CD14-positive monocyte (primary cell): Measurements from ENCODE around the gene IFNW1. TPM values are rescaled to one million over a fixed set of nuclear protein-coding genes. Genes with fewer than 3 reads are reported as not detected.
A peak's percentile ranks its signal among the peaks of the same experiment; 100 is the strongest.

ENCODE experiments used
- DNase-seq, 3 donors: peaks; one replicate each; pipeline ENCODE4 v3.0.0-alpha.2; 2011 to 2022
- H2AFZ ChIP-seq: 2 replicates; pipeline ENCODE4 v1.6.0; 2012; ENCODE audit warnings: mild to moderate bottlenecking, low read depth, low read length, inconsistent platforms; ENCODE audit not compliant: insufficient read depth, poor library complexity, severe bottlenecking
- H3K27ac ChIP-seq, 2 donors: 1 replicate in 1 of 2; 2 replicates in 1 of 2; pipeline ENCODE4 v1.5.1; 2012 to 2013; ENCODE audit warnings: low read length in 2 of 2, control low read depth in 1 of 2, inconsistent platforms in 1 of 2, low read depth in 1 of 2, mild to moderate bottlenecking in 1 of 2
- H3K27me3 ChIP-seq, 2 donors: one replicate each; pipeline versions ENCODE4 v1.6.0 to v1.6.1; 2011 to 2013; ENCODE audit warnings: low read length in 2 of 2; ENCODE audit not compliant: control insufficient read depth in 2 of 2, insufficient read depth in 2 of 2
- H3K36me3 ChIP-seq, 2 donors: replicated peaks in 1 of 2; 1 replicate in 1 of 2; 2 replicates in 1 of 2; pipeline versions ENCODE4 v1.5.1 to v1.6.1; 2012 to 2013; ENCODE audit warnings: low read length in 2 of 2, control low read depth in 1 of 2, inconsistent platforms in 1 of 2, mild to moderate bottlenecking in 1 of 2; ENCODE audit not compliant: insufficient read depth in 2 of 2, control insufficient read depth in 1 of 2
- H3K4me1 ChIP-seq, 2 donors: 1 replicate in 1 of 2; 2 replicates in 1 of 2; pipeline versions ENCODE4 v1.5.1 to v1.6.1; 2012 to 2013; ENCODE audit warnings: low read length in 2 of 2, control low read depth in 1 of 2, inconsistent platforms in 1 of 2, mild to moderate bottlenecking in 1 of 2, moderate library complexity in 1 of 2; ENCODE audit not compliant: insufficient read depth in 2 of 2, control insufficient read depth in 1 of 2
- H3K4me2 ChIP-seq: replicated peaks from 2 replicates; pipeline ENCODE3; 2012; ENCODE audit warnings: low read length, moderate library complexity, mild to moderate bottlenecking; ENCODE audit not compliant: poor library complexity, severe bottlenecking; ENCODE audit errors: extremely low read depth
- H3K4me3 ChIP-seq, 3 experiments: fragments of 200-600 bp in 1 of 3; sonication (generic) in 1 of 3; replicated peaks in 1 of 3; 1 replicate in 2 of 3; 2 replicates in 1 of 3; pipeline ENCODE4 v1.5.1; 2011 to 2013; ENCODE audit warnings: low read length in 3 of 3, mild to moderate bottlenecking in 3 of 3, control low read depth in 2 of 3, low read depth in 2 of 3, inconsistent platforms in 1 of 3, moderate library complexity in 1 of 3
- H3K79me2 ChIP-seq: 2 replicates; pipeline ENCODE4 v1.6.0; 2012; ENCODE audit warnings: mild to moderate bottlenecking, control low read depth, inconsistent platforms, low read length, moderate library complexity; ENCODE audit not compliant: insufficient read depth
- H3K9ac ChIP-seq: 2 replicates; pipeline ENCODE4 v1.6.0; 2017; ENCODE audit warnings: low read length, mild to moderate bottlenecking; ENCODE audit not compliant: insufficient read depth, poor library complexity, severe bottlenecking
- H3K9me3 ChIP-seq, 2 donors: replicated peaks in 1 of 2; 1 replicate in 1 of 2; 2 replicates in 1 of 2; pipeline versions ENCODE4 v1.5.1 to v1.6.1; 2012 to 2013; ENCODE audit warnings: low read length in 2 of 2, control low read depth in 1 of 2; ENCODE audit not compliant: control insufficient read depth in 1 of 2, insufficient read depth in 1 of 2
- H4K20me1 ChIP-seq: 2 replicates; pipeline ENCODE4 v1.6.0; 2012; ENCODE audit warnings: mild to moderate bottlenecking, low read length, control low read depth, moderate library complexity; ENCODE audit not compliant: insufficient read depth
- H3K27ac Mint-ChIP-seq, 7 donors: one replicate each; pipeline ENCODE4 v1.8.0; 2020; ENCODE audit warnings: mild to moderate bottlenecking in 7 of 7, mixed read lengths in 7 of 7, moderate library complexity in 6 of 7, inconsistent platforms in 2 of 7
- H3K27me3 Mint-ChIP-seq, 3 donors: one replicate each; pipeline ENCODE4 v1.8.0; 2021 to 2022; ENCODE audit warnings: low read depth in 3 of 3, mild to moderate bottlenecking in 3 of 3, mixed read lengths in 3 of 3, moderate library complexity in 3 of 3, inconsistent platforms in 1 of 3
- H3K36me3 Mint-ChIP-seq, 2 donors: one replicate each; pipeline ENCODE4 v1.8.0; 2020; ENCODE audit warnings: mixed read lengths in 2 of 2, inconsistent platforms in 1 of 2, mild to moderate bottlenecking in 1 of 2
- H3K4me1 Mint-ChIP-seq: one replicate; pipeline ENCODE4 v1.8.0; 2020; ENCODE audit warnings: mild to moderate bottlenecking, mixed read lengths
- H3K4me3 Mint-ChIP-seq, 2 donors: one replicate each; pipeline ENCODE4 v1.8.0; 2020; ENCODE audit warnings: mild to moderate bottlenecking in 2 of 2, mixed read lengths in 2 of 2, moderate library complexity in 1 of 2
- H3K9me3 Mint-ChIP-seq, 7 donors: one replicate each; pipeline ENCODE4 v1.8.0; 2020 to 2022; ENCODE audit warnings: mixed read lengths in 7 of 7, mild to moderate bottlenecking in 6 of 7, moderate library complexity in 6 of 7, inconsistent platforms in 2 of 7
- WGBS: methylation state at CpG from one replicate; pipeline ENCODE4 v1.1.5; 2013; ENCODE audit warnings: missing lambda C conversion rate; ENCODE audit not compliant: insufficient coverage; 5-methylcytosine and 5-hydroxymethylcytosine counted together
- intact Hi-C, 2 donors: fragments of 100-400 bp; cut with micrococcal nuclease; formaldehyde crosslinking; loops; one replicate each; pipeline versions ENCODE4 v1.15.0 to v1.15.1; 2023
- polyA plus RNA-seq, 3 donors: library from polyadenylated mRNA; depleted of rRNA in 1 of 3; unstranded in 2 of 3; stranded (reverse) in 1 of 3; fragments of 300-500 nt in 2 of 3; fragments of >200 nt in 1 of 3; fragmentation: Illumina TruSeq in 2 of 3; gene quantifications; 1 replicate in 2 of 3; 2 replicates in 1 of 3; pipeline ENCODE4 v1.2.3, GENCODE V29; 2012 to 2021
- TF ChIP-seq, protein P1 (sequence below): fragments of 200-600 bp; IDR thresholded peaks from one replicate; pipeline ENCODE4 v1.8.0; 2022; ENCODE audit warnings: antibody characterized with exemption, mild to moderate bottlenecking

The IFNW1 gene
- polyA plus RNA-seq, 3 donors, result not detected

DNA sequence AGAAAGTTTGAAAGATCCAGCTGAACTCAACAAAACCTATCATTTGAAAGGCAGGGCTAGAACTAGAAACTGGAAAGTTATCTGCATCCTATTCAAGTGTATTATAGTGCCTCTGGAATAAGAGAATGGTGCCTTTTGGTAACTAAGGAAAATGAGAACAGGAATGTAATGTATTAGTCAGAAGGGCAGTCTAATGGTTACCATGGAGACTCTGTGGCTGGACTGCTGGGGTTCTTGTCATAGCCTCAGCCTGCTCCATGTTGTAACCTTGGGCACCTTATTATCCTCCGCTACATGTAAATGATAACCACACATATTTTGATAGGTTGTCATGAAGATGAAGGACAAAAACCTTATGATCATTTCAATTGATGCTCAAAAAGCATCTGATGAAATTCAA lies 39.3 kb downstream of the IFNW1 start:
- H4K20me1 ChIP-seq, result no peaks in the 10 kb centered on the region
- no peaks in the 10 kb centered on the region for H3K79me2 ChIP-seq
- DNase-seq, result no peak
- H3K4me2 ChIP-seq, result no peak overlapping the region
- H3K4me3 ChIP-seq, result no peak overlapping the region
- Mint-ChIP-seq H3K4me3 (no peak overlapping the region), H3K36me3 (no peaks in the 10 kb centered on the region), H3K27me3 (no peaks in the 10 kb centered on the region), H3K27ac (no peak overlapping the region), H3K4me1 (peaks cover 34% of the 10 kb centered on the region), H3K9me3 (peaks cover 0 to 2% (median 0%) of the 10 kb centered on the region in 7 donors)
- H3K27ac ChIP-seq, result no peak overlapping the region
- whole genome bisulfite sequencing, result 100% methylated on average over 1 of the region's 1 CpG
- no peaks in the 10 kb centered on the region for H3K9me3 ChIP-seq
- H3K27me3 ChIP-seq, result no peaks in the 10 kb centered on the region
- H3K4me1 ChIP-seq, result peaks cover 27 to 34% of the 10 kb centered on the region in 2 donors
- TF ChIP-seq, protein P1, sequence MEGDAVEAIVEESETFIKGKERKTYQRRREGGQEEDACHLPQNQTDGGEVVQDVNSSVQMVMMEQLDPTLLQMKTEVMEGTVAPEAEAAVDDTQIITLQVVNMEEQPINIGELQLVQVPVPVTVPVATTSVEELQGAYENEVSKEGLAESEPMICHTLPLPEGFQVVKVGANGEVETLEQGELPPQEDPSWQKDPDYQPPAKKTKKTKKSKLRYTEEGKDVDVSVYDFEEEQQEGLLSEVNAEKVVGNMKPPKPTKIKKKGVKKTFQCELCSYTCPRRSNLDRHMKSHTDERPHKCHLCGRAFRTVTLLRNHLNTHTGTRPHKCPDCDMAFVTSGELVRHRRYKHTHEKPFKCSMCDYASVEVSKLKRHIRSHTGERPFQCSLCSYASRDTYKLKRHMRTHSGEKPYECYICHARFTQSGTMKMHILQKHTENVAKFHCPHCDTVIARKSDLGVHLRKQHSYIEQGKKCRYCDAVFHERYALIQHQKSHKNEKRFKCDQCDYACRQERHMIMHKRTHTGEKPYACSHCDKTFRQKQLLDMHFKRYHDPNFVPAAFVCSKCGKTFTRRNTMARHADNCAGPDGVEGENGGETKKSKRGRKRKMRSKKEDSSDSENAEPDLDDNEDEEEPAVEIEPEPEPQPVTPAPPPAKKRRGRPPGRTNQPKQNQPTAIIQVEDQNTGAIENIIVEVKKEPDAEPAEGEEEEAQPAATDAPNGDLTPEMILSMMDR, result no peak
- intact Hi-C loops, result loop anchor here in 1 of 2 donors (5.0 to 10.0 kb wide), 2 partner anchors 70 to 418 kb away; partner anchors contain the start of genes FOCAD and HACD4
- no peak overlapping the region for H2AFZ ChIP-seq
- H3K36me3 ChIP-seq, result no peaks in the 10 kb centered on the region
- no peak overlapping the region for H3K9ac ChIP-seq

DNA sequence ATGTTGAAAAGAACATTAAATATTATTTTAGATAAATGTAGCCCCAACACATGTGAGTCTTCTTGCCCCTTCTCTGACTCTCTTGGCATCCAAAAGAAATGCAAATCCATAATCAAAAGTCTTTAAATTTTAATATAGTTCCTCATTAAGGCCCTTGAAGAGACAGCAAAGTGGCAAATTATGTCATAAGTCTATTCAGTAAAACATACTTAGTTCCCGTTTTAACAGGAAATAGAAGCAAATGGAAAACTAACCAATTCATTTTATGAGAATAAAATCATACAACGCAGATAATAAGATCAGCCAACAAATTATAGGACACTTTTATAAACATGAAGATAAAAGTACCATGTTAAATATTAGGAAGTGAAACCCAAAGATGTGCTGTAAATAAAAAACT lies 43.8 kb downstream of the IFNW1 start:
- TF ChIP-seq, protein P1, result no peak
- peaks cover 31% of the 10 kb centered on the region for H3K4me1 Mint-ChIP-seq
- peak overlapping the region in 1 of 3 experiments; percentile 9 for H3K4me3 ChIP-seq
- peaks cover 25 to 29% of the 10 kb centered on the region in 2 donors for H3K4me1 ChIP-seq
- H3K36me3 ChIP-seq, result no peaks in the 10 kb centered on the region
- peak overlapping the region; percentile 51 for H3K4me2 ChIP-seq
- H3K9me3 ChIP-seq, result no peaks in the 10 kb centered on the region
- H3K36me3 Mint-ChIP-seq, result no peaks in the 10 kb centered on the region
- no peaks in the 10 kb centered on the region for H3K27me3 Mint-ChIP-seq
- no peak overlapping the region for H3K9ac ChIP-seq
- intact Hi-C loops, result loop anchor here in 1 of 2 donors (5.0 to 10.0 kb wide), 2 partner anchors 63 to 126 kb away; partner anchors contain the start of gene HACD4
- H3K27me3 ChIP-seq, result no peaks in the 10 kb centered on the region
- peak; percentile 27 to 71 (median 54) for DNase-seq
- WGBS, result no CpG with 5 or more reads among the region's 2 CpGs
- H3K4me3 Mint-ChIP-seq, result peak overlapping the region in 1 of 2 donors; percentile 33
- H3K9me3 Mint-ChIP-seq, result no peaks in the 10 kb centered on the region
- H3K79me2 ChIP-seq, result no peaks in the 10 kb centered on the region
- peak overlapping the region in 4 of 7 donors; percentile 3 to 49 (median 34) for H3K27ac Mint-ChIP-seq
- no peak overlapping the region for H3K27ac ChIP-seq
- H4K20me1 ChIP-seq, result no peaks in the 10 kb centered on the region
- no peak overlapping the region for H2AFZ ChIP-seq
